Astrocyte of the spinal cord (primary cell): Measurements from ENCODE around the gene RESF1.

Experiments used
- DNase-seq: peaks from one replicate; pipeline ENCODE4 v3.0.0; 2011; ENCODE audit warnings: low read depth, low spot score
- H3K4me3 ChIP-seq: 2 replicates; pipeline ENCODE4 v1.5.1; 2011; ENCODE audit warnings: low read depth, mild to moderate bottlenecking, low read length, moderate library complexity
- CTCF ChIP-seq: IDR thresholded peaks from 2 replicates; pipeline ENCODE4 v1.5.1; 2012; ENCODE audit warnings: low read depth, mild to moderate bottlenecking, low read length, inconsistent platforms
- in situ Hi-C: cut with HindIII; loops from 2 replicates; pipeline ENCODE4 v1.10.0; 2017; ENCODE audit warnings: low sequenced_read_pairs

The RESF1 gene

GRCh38 chr12:31991146-31991545 lies 31.9 kb downstream of the RESF1 start:
- in situ Hi-C loops, result no loop called here

GRCh38 chr12:31991815-31992214 lies 32.6 kb downstream of the RESF1 start:
- in situ Hi-C loops, result no loop called here
- H3K4me3 ChIP-seq, result no peak overlapping the region
- DNase-seq, result no peak
- no peak for TF ChIP-seq CTCF

More at GRCh38 chr12:31991146-31991545, 31.9 kb downstream of the RESF1 start:
- no peak for TF ChIP-seq CTCF
- no peak for DNase-seq
- no peak overlapping the region for H3K4me3 ChIP-seq

DNA sequence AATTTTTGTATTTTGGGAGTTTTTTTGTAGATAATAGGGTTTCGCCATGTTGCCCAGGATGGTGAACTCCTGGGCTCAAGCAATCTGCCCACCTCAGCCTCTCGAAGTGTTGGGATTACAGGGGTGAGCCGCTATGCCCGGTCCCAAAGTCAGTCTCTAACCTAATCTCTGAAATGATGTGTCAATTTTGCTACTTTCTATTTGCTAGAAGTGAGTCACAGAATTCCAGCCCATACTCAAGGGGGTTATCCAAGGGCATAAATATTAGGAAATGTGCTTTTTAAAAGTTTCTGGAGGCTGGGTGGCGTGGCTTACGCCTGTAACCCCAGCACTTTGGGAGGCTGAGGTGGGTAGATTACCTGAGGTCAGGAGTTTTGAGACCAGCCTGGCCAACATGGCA lies 40.5 kb downstream of the RESF1 start:
- in situ Hi-C loops, result no loop called here

GRCh38 chr12:32000373-32001005 lies 41.3 kb downstream of the RESF1 start:
- H3K4me3 ChIP-seq, result no peak overlapping the region
- no peak for TF ChIP-seq CTCF
- no peak for DNase-seq
- in situ Hi-C loops, result no loop called here

More for the DNA sequence above, 40.5 kb downstream of the RESF1 start:
- no peak overlapping the region for H3K4me3 ChIP-seq
- DNase-seq, result no peak
- TF ChIP-seq CTCF, result no peak

DNA sequence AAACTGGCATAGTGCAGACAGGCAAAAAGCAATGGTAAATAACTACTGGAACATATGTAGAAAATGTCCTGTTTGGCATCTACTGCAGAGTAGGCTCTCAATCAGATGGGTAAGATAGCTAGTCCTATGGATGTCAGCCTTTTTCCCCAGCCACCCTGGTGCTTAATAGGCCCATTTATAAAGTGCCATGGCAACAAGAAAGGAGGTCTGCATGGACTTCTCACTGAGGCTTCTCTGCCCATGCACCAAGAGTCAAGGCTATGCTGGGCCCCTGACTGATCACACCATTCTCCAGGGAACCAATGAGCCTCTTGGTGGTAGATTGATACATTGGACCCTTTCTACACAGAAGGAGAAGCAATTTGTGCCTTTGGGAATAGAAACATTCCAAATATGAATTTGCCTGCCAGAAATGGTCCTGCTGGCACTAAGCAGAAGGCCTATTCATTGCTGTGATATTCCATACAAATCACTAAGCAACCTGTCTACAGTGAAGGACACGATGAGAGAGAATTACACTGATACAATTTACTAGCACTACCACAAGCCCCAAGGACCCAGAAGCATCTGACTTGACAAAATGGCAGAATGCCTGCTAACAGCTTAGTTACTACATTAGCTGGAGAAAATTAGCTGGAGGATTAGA lies 43.8 kb downstream of the RESF1 start:
- no peak overlapping the region for H3K4me3 ChIP-seq
- DNase-seq, result no peak
- TF ChIP-seq CTCF, result no peak
- in situ Hi-C loops, result no loop called here

GRCh38 chr12:32003654-32004053 lies 44.4 kb downstream of the RESF1 start:
- TF ChIP-seq CTCF, result no peak
- DNase-seq, result no peak
- no peak overlapping the region for H3K4me3 ChIP-seq
- in situ Hi-C loops, result no loop called here
